Measurements from ENCODE around the gene IMMT.

The IMMT gene

GRCh38 chr2:86216575-86217555 lies 21.6 kb upstream of the IMMT start:
- Histone ChIP-seq H3K36me3 (ENCODE audit: control insufficient read depth, insufficient read depth, low read length) (peaks cover 26% of the 10 kb centered on the region), H3K9ac (ENCODE audit: low read depth, low read length) (no peak overlapping the region), H3K27ac (ENCODE audit: low read depth, low read length) (no peak overlapping the region), H3K27me3 (ENCODE audit: control insufficient read depth, insufficient read depth, low read length) (no peaks in the 10 kb centered on the region), H3K4me3 (ENCODE audit: low read depth, low read length) (no peak overlapping the region), H3K4me1 (ENCODE audit: control insufficient read depth, insufficient read depth, low read length) (no peaks in the 10 kb centered on the region), H3K9me3 (ENCODE audit: control insufficient read depth, insufficient read depth, low read length) (no peaks in the 10 kb centered on the region)

DNA sequence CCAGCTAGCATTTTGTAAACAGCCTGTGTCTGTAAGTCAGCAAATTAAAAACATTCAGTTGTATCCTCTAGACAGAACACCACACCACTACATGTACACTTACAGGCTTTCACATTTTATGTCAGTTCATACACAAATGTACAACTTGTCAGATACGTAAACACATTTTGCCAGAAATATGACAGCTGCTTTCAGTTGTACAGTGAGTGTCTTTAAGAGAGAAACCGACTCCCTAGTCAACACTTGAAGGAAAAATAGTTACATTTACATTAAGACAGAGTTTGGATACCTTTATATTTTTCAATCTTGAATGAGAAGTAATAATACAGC lies 19.2 kb upstream of the IMMT start:
- H3K4me3 ChIP-seq (ENCODE audit: low read depth, low read length) = no peak overlapping the region
- H3K4me1 ChIP-seq (ENCODE audit: control insufficient read depth, insufficient read depth, low read length) = no peaks in the 10 kb centered on the region
- H3K9ac ChIP-seq (ENCODE audit: low read depth, low read length) = no peak overlapping the region
- H3K27ac ChIP-seq (ENCODE audit: low read depth, low read length) = no peak overlapping the region
- no peaks in the 10 kb centered on the region for H3K9me3 ChIP-seq (ENCODE audit: control insufficient read depth, insufficient read depth, low read length)
- H3K36me3 ChIP-seq (ENCODE audit: control insufficient read depth, insufficient read depth, low read length) = peaks cover 50% of the 10 kb centered on the region
- H3K27me3 ChIP-seq (ENCODE audit: control insufficient read depth, insufficient read depth, low read length) = no peaks in the 10 kb centered on the region

DNA sequence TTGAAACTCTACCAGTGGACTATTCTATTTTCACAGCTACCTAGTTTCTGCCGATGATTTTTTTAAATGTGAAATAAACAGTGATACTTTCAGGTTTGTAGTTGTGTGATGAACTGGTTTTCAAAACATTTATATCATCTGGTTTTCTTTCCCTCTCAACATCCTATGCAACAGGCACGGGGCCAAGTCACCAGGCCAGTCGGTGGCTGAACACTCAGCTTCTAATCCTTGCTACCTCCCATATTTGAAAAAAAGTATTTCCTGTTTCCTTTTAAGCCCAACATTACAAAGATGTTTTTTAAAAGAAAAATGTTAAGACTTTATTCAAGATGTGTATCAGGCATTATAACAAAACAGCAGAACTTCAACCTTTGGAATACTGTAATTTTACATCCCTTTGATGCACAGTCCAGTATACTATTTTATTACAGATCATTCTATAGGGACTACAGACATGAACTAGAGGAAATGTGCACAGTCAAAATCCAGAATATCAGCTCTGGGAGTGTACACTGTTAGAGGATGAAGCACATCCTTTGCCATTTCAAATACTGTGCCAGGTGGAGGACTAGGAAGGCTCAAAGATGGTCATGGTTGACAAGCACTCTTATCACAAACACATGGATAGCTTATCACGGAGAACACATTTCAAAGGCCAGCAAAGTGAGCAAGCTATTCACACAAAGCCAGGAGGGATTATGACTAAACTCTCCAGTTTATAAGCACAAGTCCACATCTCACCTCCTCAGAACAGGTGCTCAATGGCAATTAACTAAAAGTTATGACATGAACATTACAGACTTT lies 18.6 kb upstream of the IMMT start:
- Histone ChIP-seq H3K27ac (ENCODE audit: low read depth, low read length) (no peak overlapping the region), H3K9ac (ENCODE audit: low read depth, low read length) (no peak overlapping the region), H3K4me3 (ENCODE audit: low read depth, low read length) (no peak overlapping the region), H3K9me3 (ENCODE audit: control insufficient read depth, insufficient read depth, low read length) (no peaks in the 10 kb centered on the region), H3K4me1 (ENCODE audit: control insufficient read depth, insufficient read depth, low read length) (no peaks in the 10 kb centered on the region), H3K27me3 (ENCODE audit: control insufficient read depth, insufficient read depth, low read length) (no peaks in the 10 kb centered on the region), H3K36me3 (ENCODE audit: control insufficient read depth, insufficient read depth, low read length) (peaks cover 55% of the 10 kb centered on the region)

DNA sequence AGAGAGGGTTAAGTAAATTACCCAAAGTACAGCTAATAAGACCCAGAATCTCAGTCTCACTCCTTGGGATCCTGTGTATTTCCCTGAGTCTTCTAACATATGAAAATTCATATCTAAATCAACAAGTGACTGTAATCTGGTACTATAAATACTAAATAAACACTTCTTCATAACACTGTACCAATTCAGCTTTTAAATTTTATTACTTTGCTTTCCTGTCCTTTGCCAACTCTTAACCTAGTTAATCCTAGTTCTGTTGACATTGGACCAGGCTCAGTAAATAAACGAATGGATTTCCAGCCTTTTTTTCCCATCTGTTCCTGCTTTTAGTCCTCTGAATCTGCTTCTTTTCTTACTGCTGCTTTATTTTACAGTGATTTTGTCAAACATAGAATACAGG lies 17.8 kb upstream of the IMMT start:
- Histone ChIP-seq H3K4me3 (ENCODE audit: low read depth, low read length) (no peak overlapping the region), H3K9me3 (ENCODE audit: control insufficient read depth, insufficient read depth, low read length) (no peaks in the 10 kb centered on the region), H3K9ac (ENCODE audit: low read depth, low read length) (no peak overlapping the region), H3K27me3 (ENCODE audit: control insufficient read depth, insufficient read depth, low read length) (no peaks in the 10 kb centered on the region), H3K4me1 (ENCODE audit: control insufficient read depth, insufficient read depth, low read length) (no peaks in the 10 kb centered on the region), H3K36me3 (ENCODE audit: control insufficient read depth, insufficient read depth, low read length) (peaks cover 64% of the 10 kb centered on the region), H3K27ac (ENCODE audit: low read depth, low read length) (no peak overlapping the region)

- no peaks in the 10 kb centered on the region for H3K27me3 ChIP-seq (ENCODE audit: control insufficient read depth, insufficient read depth, low read length)
- H3K9me3 ChIP-seq (ENCODE audit: control insufficient read depth, insufficient read depth, low read length) = no peaks in the 10 kb centered on the region
- H3K27ac ChIP-seq (ENCODE audit: low read depth, low read length) = no peak overlapping the region
- no peak overlapping the region for H3K9ac ChIP-seq (ENCODE audit: low read depth, low read length)
- H3K4me1 ChIP-seq (ENCODE audit: control insufficient read depth, insufficient read depth, low read length) = no peaks in the 10 kb centered on the region
- peaks cover 76% of the 10 kb centered on the region for H3K36me3 ChIP-seq (ENCODE audit: control insufficient read depth, insufficient read depth, low read length)
- no peak overlapping the region for H3K4me3 ChIP-seq (ENCODE audit: low read depth, low read length)
Measured at GRCh38 chr2:86211796-86212188, 16.5 kb upstream of the IMMT start.

DNA sequence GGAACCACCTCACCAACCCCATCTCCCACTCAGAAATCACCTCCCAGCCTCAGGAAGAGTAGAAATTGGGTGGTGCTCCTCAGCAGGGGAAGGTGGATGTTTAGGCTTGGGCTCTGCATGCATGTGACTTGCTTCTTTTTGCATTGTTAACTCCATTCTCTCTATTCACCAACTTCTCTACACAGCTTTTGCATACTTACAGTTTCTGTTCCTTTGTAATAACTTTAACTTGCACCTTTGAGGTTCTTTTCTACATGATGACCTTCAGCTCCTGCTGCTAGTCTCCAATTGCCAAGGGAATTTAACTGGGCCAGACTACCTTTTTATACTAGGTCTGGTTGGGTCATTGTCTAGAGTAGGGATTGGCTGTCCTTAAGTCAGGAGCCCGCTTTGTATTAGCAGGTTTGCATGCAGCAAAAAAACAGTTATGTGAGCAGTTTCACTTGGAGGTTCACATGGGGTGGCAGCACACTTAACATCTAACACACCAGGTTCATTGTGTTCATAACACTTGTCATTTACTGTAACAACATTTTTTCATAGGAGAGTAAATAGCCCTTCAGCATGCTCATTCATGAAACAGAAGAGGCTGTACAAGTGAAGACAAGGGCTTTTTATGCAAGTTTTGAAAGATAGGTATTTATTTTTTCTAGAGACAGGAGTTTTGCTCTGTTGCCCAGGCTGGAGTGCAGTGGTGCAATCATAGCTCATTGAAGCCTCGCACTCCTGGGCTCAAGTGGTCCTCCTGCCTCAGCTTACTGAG lies 16.0 kb upstream of the IMMT start:
- Histone ChIP-seq H3K9ac (ENCODE audit: low read depth, low read length) (no peak overlapping the region), H3K27me3 (ENCODE audit: control insufficient read depth, insufficient read depth, low read length) (no peaks in the 10 kb centered on the region), H3K36me3 (ENCODE audit: control insufficient read depth, insufficient read depth, low read length) (peaks cover 82% of the 10 kb centered on the region), H3K4me1 (ENCODE audit: control insufficient read depth, insufficient read depth, low read length) (no peaks in the 10 kb centered on the region), H3K9me3 (ENCODE audit: control insufficient read depth, insufficient read depth, low read length) (no peaks in the 10 kb centered on the region), H3K4me3 (ENCODE audit: low read depth, low read length) (no peak overlapping the region), H3K27ac (ENCODE audit: low read depth, low read length) (no peak overlapping the region)

DNA sequence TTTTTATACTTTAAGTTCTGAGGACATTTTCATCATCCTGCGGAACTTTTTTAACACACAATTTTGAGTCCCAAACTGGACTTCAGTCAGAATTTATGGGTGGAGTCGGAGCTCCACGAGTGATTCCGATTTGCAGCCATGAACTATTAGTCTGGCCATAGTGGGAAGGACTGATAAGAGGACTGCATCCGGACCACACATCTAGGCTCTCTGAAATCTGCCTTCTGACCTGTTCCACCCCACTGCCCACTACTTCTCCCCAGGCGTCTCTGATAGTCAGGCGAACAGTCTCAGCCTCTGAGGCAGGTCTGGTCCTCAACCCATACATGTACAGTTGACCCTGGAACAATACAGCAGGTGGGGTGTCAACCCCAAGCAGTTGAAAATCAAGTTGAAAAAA lies 9.2 kb upstream of the IMMT start:
- Histone ChIP-seq H3K27ac (ENCODE audit: low read depth, low read length) (no peak overlapping the region), H3K36me3 (ENCODE audit: control insufficient read depth, insufficient read depth, low read length) (peaks cover 41% of the 10 kb centered on the region), H3K9ac (ENCODE audit: low read depth, low read length) (no peak overlapping the region), H3K27me3 (ENCODE audit: control insufficient read depth, insufficient read depth, low read length) (no peaks in the 10 kb centered on the region), H3K4me3 (ENCODE audit: low read depth, low read length) (no peak overlapping the region), H3K9me3 (ENCODE audit: control insufficient read depth, insufficient read depth, low read length) (no peaks in the 10 kb centered on the region), H3K4me1 (ENCODE audit: control insufficient read depth, insufficient read depth, low read length) (peaks cover 13% of the 10 kb centered on the region)

- Histone ChIP-seq H3K4me3 (ENCODE audit: low read depth, low read length) (no peak overlapping the region), H3K27ac (ENCODE audit: low read depth, low read length) (no peak overlapping the region), H3K9ac (ENCODE audit: low read depth, low read length) (no peak overlapping the region), H3K27me3 (ENCODE audit: control insufficient read depth, insufficient read depth, low read length) (no peaks in the 10 kb centered on the region), H3K4me1 (ENCODE audit: control insufficient read depth, insufficient read depth, low read length) (peaks cover 13% of the 10 kb centered on the region), H3K9me3 (ENCODE audit: control insufficient read depth, insufficient read depth, low read length) (no peaks in the 10 kb centered on the region), H3K36me3 (ENCODE audit: control insufficient read depth, insufficient read depth, low read length) (peaks cover 32% of the 10 kb centered on the region)
Measured at GRCh38 chr2:86203614-86204013, 8.4 kb upstream of the IMMT start.

DNA sequence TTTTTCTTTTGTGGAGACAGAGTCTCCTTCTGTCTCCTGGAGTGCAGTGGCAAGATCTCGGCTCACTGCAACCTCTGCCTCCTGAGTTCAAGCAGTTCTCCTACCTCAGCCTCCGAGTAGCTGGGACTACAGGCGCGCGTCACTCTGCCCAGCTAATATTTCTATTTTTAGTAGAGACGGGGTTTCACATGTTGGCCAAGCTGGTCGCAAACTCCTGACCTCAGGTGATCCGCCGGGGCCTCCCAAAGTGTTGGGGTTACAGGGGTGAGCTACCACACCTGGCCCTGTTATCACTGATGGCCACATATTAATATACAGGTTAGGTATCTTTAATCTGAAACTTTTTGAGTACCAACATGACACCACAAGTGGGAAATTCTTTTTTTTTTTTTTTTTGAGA lies 7.4 kb upstream of the IMMT start:
- no peaks in the 10 kb centered on the region for H3K9me3 ChIP-seq (ENCODE audit: control insufficient read depth, insufficient read depth, low read length)
- H3K4me1 ChIP-seq (ENCODE audit: control insufficient read depth, insufficient read depth, low read length) = peaks cover 13% of the 10 kb centered on the region
- H3K9ac ChIP-seq (ENCODE audit: low read depth, low read length) = no peak overlapping the region
- no peak overlapping the region for H3K27ac ChIP-seq (ENCODE audit: low read depth, low read length)
- peak overlapping the region; percentile 20; the same call in 1 of the 2 replicates for H3K4me3 ChIP-seq (ENCODE audit: low read depth, low read length)
- no peaks in the 10 kb centered on the region for H3K27me3 ChIP-seq (ENCODE audit: control insufficient read depth, insufficient read depth, low read length)
- peaks cover 23% of the 10 kb centered on the region for H3K36me3 ChIP-seq (ENCODE audit: control insufficient read depth, insufficient read depth, low read length)

DNA sequence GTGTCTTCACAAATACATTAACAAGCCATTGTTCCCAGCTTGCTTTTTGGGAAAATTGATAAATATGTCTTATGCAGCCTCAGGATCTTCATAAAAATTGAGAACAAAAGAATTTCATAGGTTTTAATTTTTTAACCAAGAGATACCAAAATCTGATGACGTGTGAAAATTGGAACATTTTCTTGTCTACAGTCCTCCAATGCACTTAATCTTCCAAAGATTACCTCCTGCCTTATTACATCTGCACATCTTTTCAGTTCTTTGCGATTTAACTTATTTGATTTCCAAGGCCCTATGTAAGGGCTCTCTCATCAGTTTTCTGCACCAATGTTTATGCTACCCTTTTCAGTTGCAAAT lies 7.1 kb upstream of the IMMT start:
- Histone ChIP-seq H3K9me3 (ENCODE audit: control insufficient read depth, insufficient read depth, low read length) (no peaks in the 10 kb centered on the region), H3K36me3 (ENCODE audit: control insufficient read depth, insufficient read depth, low read length) (peaks cover 19% of the 10 kb centered on the region), H3K27ac (ENCODE audit: low read depth, low read length) (peak overlapping the region; percentile 49), H3K4me3 (ENCODE audit: low read depth, low read length) (peak overlapping the region; percentile 20; the same call in 1 of the 2 replicates), H3K4me1 (ENCODE audit: control insufficient read depth, insufficient read depth, low read length) (peaks cover 13% of the 10 kb centered on the region), H3K27me3 (ENCODE audit: control insufficient read depth, insufficient read depth, low read length) (no peaks in the 10 kb centered on the region), H3K9ac (ENCODE audit: low read depth, low read length) (no peak overlapping the region)
